Stimulated activated CD4-positive, alpha-beta T cell treated with anti-CD3 and anti-CD28 coated beads, TNF-alpha, amount 100 ng/mL, for 48 hours (primary cell): ENCODE data around the gene MUCL3.
"Not testable (repeated sequence)": the region's sequence is repeated elsewhere in the genome, so short reads cannot be mapped to it uniquely, and the experiment has no call there.

Source experiments
- DNase-seq, 3 donors: peaks; one replicate each; pipeline ENCODE4 v3.0.0-alpha.2; 2020; ENCODE audit warnings: low read depth in 3 of 3

MUCL3 gene

GRCh38 chr6:30940361-30940986 lies at the start of gene MUCL3:
MUCL3 (plus strand) TSS chr6:30940973; CDS start chr6:30941000, 27 bp downstream.
- no peak for DNase-seq

- DNase-seq: no peak
These were observed 49.4 kb upstream of the MUCL3 start for GRCh38 chr6:30891450-30891723.

- DNase-seq: no peak
These were observed 48.8 kb upstream of the MUCL3 start for GRCh38 chr6:30891816-30892538.

DNA sequence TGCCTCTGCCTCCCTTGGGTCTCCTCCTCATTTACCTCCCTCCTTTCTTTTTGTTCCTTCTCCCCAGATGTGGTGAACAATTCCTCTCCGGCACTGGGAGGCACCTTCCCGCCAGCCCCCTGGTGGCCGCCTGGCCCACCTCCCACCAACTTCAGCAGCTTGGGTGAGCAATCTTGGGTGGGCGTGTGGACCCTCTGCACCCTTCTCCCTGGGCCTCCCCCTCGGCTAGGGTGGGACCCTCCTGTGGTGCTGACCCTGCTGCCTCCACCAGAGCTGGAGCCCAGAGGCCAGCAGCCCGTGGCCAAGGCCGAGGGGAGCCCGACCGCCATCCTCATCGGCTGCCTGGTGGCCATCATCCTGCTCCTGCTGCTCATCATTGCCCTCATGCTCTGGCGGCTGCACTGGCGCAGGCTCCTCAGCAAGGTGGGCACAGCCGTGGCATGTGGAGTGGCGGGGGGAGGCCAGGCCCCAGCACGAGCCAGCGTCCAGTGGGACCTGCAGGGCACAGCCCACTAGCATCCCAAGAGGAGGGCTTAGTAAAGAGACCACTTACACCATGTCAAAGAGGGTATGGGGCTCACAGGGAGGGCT lies 47.7 kb upstream of the MUCL3 start:
- DNase-seq: no peak

GRCh38 chr6:30893666-30894065 lies 47.1 kb upstream of the MUCL3 start:
- DNase-seq: no peak

- DNase-seq: no peak
These were observed 46.4 kb upstream of the MUCL3 start for GRCh38 chr6:30894381-30894780.

- DNase-seq: no peak
These were observed 45.8 kb upstream of the MUCL3 start for GRCh38 chr6:30894935-30895334.

DNA sequence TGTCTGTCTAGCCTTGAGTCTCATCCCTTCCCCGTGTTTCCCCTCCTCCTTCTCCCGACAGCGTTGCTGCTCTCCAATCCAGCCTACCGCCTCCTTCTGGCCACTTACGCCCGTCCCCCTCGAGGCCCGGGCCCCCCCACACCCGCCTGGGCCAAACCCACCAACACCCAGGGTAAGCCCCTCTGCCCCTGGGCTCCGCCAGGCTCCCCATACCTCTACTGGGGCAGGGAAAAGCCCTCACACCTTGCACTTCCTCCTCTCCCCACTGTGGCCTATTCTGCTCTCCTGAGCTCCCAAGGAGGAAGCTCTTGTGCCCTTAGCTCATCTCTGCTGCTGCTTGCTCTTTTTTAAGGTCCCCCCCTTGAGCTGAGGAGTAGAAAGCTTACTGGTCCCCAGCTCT lies 45.4 kb upstream of the MUCL3 start:
- no peak for DNase-seq

DNA sequence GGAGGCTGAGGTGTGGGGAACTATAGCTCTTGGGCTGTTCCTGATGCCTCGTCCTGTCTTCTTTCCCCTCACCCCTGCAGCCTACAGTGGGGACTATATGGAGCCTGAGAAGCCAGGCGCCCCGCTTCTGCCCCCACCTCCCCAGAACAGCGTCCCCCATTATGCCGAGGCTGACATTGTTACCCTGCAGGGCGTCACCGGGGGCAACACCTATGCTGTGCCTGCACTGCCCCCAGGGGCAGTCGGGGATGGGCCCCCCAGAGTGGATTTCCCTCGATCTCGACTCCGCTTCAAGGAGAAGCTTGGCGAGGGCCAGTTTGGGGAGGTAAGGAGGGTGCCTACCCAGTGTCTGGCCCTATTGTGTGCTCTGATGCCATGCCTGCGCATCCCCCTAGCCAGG lies 44.2 kb upstream of the MUCL3 start:
- no peak for DNase-seq

DNA sequence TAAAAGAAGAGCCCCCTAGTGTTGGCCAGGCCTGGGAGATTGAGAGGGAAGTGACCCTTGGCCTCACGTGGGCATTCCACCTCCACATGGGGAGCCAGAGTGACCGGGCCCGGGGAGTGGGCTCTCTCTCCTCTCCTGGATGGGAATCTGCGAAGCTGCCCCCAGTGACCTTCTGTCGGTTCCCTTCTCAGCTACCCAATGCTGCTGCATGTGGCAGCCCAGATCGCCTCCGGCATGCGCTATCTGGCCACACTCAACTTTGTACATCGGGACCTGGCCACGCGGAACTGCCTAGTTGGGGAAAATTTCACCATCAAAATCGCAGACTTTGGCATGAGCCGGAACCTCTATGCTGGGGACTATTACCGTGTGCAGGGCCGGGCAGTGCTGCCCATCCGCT lies 42.9 kb upstream of the MUCL3 start:
- no peak for DNase-seq

GRCh38 chr6:30898750-30899360 lies 41.9 kb upstream of the MUCL3 start:
- no peak for DNase-seq

- DNase-seq: no peak
These were observed 39.8 kb upstream of the MUCL3 start for GRCh38 chr6:30900863-30901417.

DNA sequence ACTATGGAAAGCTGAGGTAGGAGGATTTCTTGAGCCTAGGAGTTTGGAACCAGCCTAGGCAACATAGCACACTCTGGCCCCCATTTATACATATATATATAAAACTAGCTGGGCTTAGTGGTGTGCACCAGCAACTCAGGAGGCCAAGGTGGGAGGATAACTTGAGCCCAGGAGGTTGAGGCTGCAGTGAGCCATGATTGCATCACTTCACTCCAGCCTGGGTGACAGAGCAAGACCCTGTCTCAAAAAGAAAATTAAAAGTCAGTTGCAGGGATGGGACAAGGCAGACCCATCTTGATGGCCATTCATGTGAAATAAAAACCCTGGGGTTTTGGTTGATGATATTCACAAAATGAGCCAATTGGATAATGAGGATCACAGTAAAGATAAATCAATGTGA lies 39.3 kb upstream of the MUCL3 start:
- DNase-seq: no peak

GRCh38 chr6:30902196-30902595 lies 38.6 kb upstream of the MUCL3 start:
- not testable (repeated sequence) for DNase-seq

- DNase-seq: no peak
These were observed 38.1 kb upstream of the MUCL3 start for GRCh38 chr6:30902709-30903108.

GRCh38 chr6:30903236-30903635 lies 37.5 kb upstream of the MUCL3 start:
- DNase-seq: no peak

- DNase-seq: not testable (repeated sequence)
These were observed 33.4 kb upstream of the MUCL3 start for GRCh38 chr6:30907290-30907757.

DNA sequence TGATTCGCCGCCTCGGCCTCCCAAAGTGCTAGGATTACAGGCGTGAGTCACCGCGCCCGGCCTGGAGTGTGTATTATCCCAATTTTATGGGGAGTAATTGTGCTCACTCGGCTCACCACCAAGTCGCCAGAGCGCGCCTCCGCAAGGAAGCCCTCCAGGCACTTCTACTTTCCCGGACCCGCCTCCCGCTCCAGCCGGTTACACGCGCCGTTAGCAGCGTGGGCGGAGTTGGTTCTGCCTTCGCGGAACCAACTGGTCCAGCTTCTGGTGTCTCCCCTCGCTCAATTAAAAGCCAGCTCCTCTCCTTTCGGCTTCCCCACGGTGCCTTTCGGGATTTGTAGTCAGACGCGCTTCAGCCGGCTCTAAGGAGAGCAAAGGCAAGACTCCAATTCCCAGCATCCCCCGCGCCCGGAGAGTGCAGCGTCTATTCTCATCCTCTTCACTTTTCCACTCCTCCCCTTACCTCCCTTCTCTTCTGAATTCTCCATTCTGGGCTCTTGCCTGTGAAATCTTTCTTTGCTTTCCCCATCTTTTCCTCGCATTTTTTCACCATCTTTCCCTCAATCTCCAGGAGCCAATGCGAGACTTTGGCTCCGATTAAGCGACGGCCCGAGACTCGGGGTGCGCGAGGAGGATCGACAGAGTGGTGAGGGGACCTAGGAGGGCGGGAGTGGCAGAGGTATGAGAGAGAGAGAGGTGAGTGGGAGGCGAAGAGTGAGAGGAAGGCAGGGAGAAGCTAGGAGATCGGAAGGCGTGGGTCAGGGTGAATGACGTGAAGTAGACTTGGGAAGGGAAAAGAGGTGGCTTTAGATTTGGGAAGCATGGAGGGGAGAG lies 32.8 kb upstream of the MUCL3 start, which contains the start of gene GTF2H4:
Gene GTF2H4, plus strand, starts transcription at position 450 of the 834 bp plus-strand sequence.
- DNase-seq: peak; percentile 94 to 95 (median 94)

- DNase-seq: no peak
These were observed 32.1 kb upstream of the MUCL3 start for GRCh38 chr6:30908700-30909099.

- DNase-seq: not testable (repeated sequence)
These were observed 30.3 kb upstream of the MUCL3 start for GRCh38 chr6:30910473-30910872.

DNA sequence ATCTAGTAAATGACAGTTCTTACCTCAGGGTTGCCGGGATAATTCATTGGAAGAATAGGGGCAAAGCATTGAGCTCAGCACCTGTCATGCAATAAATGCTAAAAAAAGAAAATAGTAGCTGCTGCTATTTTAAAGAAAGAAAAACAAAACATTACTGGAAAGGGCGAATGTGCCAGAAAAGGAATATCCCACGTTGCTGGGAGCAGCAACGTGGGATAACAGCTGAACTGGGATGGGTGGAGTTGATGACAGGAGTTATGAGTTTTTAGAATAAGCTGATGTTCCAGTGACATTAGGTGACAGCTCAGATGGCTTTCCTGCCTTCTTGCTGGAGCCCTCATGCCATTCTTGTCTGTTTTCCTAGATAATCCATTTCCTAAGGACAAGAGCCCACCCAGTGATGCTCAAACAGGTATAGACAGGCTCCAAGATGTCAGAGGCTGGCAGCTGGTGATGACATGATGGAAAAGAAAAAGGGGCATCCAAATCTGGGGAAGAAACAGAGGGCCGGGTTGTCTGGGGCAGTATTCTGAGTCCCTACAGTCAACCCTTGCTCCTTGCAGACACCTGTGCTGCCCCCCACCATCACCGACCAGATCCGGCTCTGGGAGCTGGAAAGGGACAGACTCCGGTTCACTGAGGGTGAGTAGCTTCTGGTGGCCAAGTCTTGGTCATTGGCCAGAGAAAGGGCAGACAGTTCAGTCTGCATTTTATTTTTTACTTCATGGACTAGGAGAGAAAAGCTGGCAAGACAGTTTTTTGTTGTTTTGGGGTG lies 27.8 kb upstream of the MUCL3 start:
- no peak for DNase-seq
